C4-2B (cell line): ENCODE measurements around the gene CAMTA1.

Source experiments
- H3K27ac ChIP-seq: fragments of 450-650 bp; 2 replicates; pipeline ENCODE4 v1.5.1; 2017
- ZFX ChIP-seq: fragments of 450-650 bp; IDR thresholded peaks from 2 replicates; pipeline ENCODE4 v1.6.1; 2017
- TF ChIP-seq, protein P1 (sequence below): fragments of 450-650 bp; conservative IDR thresholded peaks from 2 replicates; pipeline ENCODE4 v1.5.1; 2017; ENCODE audit warnings: mild to moderate bottlenecking

The CAMTA1 gene

GRCh38 chr1:7680207-7680954 lies 895.1 kb downstream of the CAMTA1 start:
- peak overlapping the region; percentile 67 for H3K27ac ChIP-seq
- TF ChIP-seq ZFX: peak; percentile 77; the same call in 1 of the 2 replicates
- TF ChIP-seq, protein P1, sequence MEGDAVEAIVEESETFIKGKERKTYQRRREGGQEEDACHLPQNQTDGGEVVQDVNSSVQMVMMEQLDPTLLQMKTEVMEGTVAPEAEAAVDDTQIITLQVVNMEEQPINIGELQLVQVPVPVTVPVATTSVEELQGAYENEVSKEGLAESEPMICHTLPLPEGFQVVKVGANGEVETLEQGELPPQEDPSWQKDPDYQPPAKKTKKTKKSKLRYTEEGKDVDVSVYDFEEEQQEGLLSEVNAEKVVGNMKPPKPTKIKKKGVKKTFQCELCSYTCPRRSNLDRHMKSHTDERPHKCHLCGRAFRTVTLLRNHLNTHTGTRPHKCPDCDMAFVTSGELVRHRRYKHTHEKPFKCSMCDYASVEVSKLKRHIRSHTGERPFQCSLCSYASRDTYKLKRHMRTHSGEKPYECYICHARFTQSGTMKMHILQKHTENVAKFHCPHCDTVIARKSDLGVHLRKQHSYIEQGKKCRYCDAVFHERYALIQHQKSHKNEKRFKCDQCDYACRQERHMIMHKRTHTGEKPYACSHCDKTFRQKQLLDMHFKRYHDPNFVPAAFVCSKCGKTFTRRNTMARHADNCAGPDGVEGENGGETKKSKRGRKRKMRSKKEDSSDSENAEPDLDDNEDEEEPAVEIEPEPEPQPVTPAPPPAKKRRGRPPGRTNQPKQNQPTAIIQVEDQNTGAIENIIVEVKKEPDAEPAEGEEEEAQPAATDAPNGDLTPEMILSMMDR: no peak

DNA sequence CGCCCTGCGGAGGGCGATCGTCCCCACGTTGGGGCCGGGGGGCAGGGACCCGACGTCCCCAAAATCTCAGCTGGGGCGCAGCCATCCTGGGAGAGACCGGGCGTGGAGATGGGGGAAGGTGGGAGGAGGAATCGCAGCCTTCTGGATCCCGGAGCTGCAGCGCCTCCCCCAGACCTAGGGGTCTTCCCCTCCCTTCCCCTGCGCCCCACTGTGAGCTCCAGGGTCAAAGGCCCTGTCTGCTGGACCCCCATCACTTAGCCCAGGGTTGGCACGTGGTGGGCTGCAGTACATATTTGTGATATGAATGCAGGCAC lies 895.7 kb downstream of the CAMTA1 start:
- TF ChIP-seq, protein P1: no peak
- no peak for TF ChIP-seq ZFX
- peak overlapping the region; percentile 67 for H3K27ac ChIP-seq

DNA sequence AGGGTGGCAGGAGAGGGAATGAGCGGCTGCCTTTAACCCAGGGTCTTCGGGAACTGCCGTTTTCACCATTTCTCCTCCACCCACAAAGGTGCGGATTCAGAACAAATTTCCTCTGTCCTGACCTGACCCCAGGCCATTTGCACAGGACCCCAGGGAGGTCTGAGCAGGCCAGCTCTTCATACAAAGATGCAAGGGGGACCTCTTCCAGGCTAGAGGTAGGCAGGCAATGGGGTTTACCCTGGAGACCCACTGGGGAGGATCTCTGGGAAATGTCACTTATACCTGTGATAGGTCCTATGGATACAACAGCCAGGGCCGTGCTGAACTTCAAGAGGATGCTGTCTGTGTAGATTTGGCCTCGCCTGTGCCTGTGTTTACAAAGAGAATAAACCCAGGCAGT lies 896.1 kb downstream of the CAMTA1 start:
- no peak for TF ChIP-seq ZFX
- TF ChIP-seq, protein P1: no peak

DNA sequence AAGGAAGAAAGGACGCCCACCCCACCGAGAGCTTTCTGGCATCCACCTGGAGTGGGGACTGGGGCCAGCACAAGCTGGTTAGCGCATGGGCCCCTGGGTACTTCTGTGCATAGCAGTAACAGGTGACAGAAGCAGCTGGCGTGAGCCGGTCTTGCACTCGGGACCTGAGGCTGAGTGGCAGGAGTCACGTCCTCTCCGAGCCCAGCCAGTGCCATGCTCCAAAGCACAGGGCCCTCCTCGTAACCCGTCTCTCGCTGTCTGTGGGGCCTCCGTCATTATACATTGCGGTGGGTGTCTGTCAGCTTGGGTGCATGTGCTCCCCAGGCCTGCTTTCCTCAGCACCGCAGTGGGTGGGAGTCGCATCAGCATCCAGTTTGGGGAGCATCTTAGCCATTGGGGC lies 898.3 kb downstream of the CAMTA1 start:
- no peak overlapping the region for H3K27ac ChIP-seq
- TF ChIP-seq ZFX: no peak
- TF ChIP-seq, protein P1: no peak

More for the DNA sequence above, 896.1 kb downstream of the CAMTA1 start:
- H3K27ac ChIP-seq: no peak overlapping the region

- no peak for TF ChIP-seq ZFX
- TF ChIP-seq, protein P1: no peak
- H3K27ac ChIP-seq: no peak overlapping the region
Measured at GRCh38 chr1:7684132-7684531, 898.9 kb downstream of the CAMTA1 start.

- TF ChIP-seq ZFX: no peak
- TF ChIP-seq, protein P1: no peak
- H3K27ac ChIP-seq: no peak overlapping the region
Measured at GRCh38 chr1:7684861-7685635, 899.8 kb downstream of the CAMTA1 start.

GRCh38 chr1:7686301-7686850 lies 901.1 kb downstream of the CAMTA1 start:
- H3K27ac ChIP-seq: no peak overlapping the region
- TF ChIP-seq, protein P1: no peak
- no peak for TF ChIP-seq ZFX
